ENCODE results near the gene MUC3A. TPM values are rescaled to one million over a fixed set of nuclear protein-coding genes. Genes with fewer than 3 reads are reported as not detected.

The MUC3A gene
- total and polyA plus RNA-seq, 2 experiments from 2014 or later, result 0.29 TPM; not detected in 1

Other genes starting within 250 kb of the MUC3A start
- 30.6 and 45.7 TPM in 2 replicates for gene POP7, start 243.4 kb upstream of the MUC3A start, total RNA-seq
- 40.2 and 68.3 TPM in 2 replicates for gene POP7, start 243.4 kb upstream of the MUC3A start, polyA plus RNA-seq
- 0.60 TPM in 1 of 2 replicates, not detected in the other for gene EPO, start 229.1 kb upstream of the MUC3A start, total RNA-seq
- gene EPO, start 229.1 kb upstream of the MUC3A start, polyA plus RNA-seq, result 0.34 and 0.46 TPM in 2 replicates
- not detected in 2 replicates for gene ZAN, start 215.9 kb upstream of the MUC3A start, total RNA-seq
- gene ZAN, start 215.9 kb upstream of the MUC3A start, polyA plus RNA-seq, result not detected in 2 replicates
- 48.9 and 53.6 TPM in 2 replicates for gene EPHB4, start 122.0 kb upstream of the MUC3A start, total RNA-seq
- 29.5 and 33.4 TPM in 2 replicates for gene EPHB4, start 122.0 kb upstream of the MUC3A start, polyA plus RNA-seq
- 18.3 and 19.5 TPM in 2 replicates for gene SLC12A9, start 96.8 kb upstream of the MUC3A start, total RNA-seq
- 12.5 and 14.6 TPM in 2 replicates for gene SLC12A9, start 96.8 kb upstream of the MUC3A start, polyA plus RNA-seq
- 51.9 and 60.1 TPM in 2 replicates for gene TRIP6, start 82.1 kb upstream of the MUC3A start, total RNA-seq
- 50.2 and 62.2 TPM in 2 replicates for gene TRIP6, start 82.1 kb upstream of the MUC3A start, polyA plus RNA-seq
- gene SRRT, start 74.4 kb upstream of the MUC3A start, total RNA-seq, result 78.6 and 83.1 TPM in 2 replicates
- gene SRRT, start 74.4 kb upstream of the MUC3A start, polyA plus RNA-seq, result 111 and 148 TPM in 2 replicates
- gene UFSP1, start 59.8 kb upstream of the MUC3A start, total RNA-seq, result 16.0 and 19.0 TPM in 2 replicates
- 3.9 and 9.9 TPM in 2 replicates for gene UFSP1, start 59.8 kb upstream of the MUC3A start, polyA plus RNA-seq
- gene ACHE, start 53.6 kb upstream of the MUC3A start, total RNA-seq, result 25.6 TPM in 2 replicates
- 42.0 and 42.7 TPM in 2 replicates for gene ACHE, start 53.6 kb upstream of the MUC3A start, polyA plus RNA-seq
- 2.4 TPM in 1 of 2 replicates, not detected in the other for gene MUC12, start 20.0 kb downstream of the MUC3A start, total RNA-seq
- not detected in 2 replicates for gene MUC12, start 20.0 kb downstream of the MUC3A start, polyA plus RNA-seq
- gene MUC17, start 70.5 kb downstream of the MUC3A start, total RNA-seq, result not detected in 2 replicates
- gene MUC17, start 70.5 kb downstream of the MUC3A start, polyA plus RNA-seq, result not detected in 2 replicates
- 5.7 and 12.9 TPM in 2 replicates for gene TRIM56, start 135.9 kb downstream of the MUC3A start, total RNA-seq
- gene TRIM56, start 135.9 kb downstream of the MUC3A start, polyA plus RNA-seq, result 11.6 and 18.5 TPM in 2 replicates
- 1.1 and 1.6 TPM in 2 replicates for gene SERPINE1, start 177.6 kb downstream of the MUC3A start, total RNA-seq
- 1.9 and 5.7 TPM in 2 replicates for gene SERPINE1, start 177.6 kb downstream of the MUC3A start, polyA plus RNA-seq
- gene AP1S1, start 204.9 kb downstream of the MUC3A start, total RNA-seq, result 51.5 and 59.5 TPM in 2 replicates
- gene AP1S1, start 204.9 kb downstream of the MUC3A start, polyA plus RNA-seq, result 10.1 and 13.8 TPM in 2 replicates
- 0.99 and 1.2 TPM in 2 replicates for gene VGF, start 216.0 kb downstream of the MUC3A start, total RNA-seq
- gene VGF, start 216.0 kb downstream of the MUC3A start, polyA plus RNA-seq, result 0.18 and 0.69 TPM in 2 replicates
- gene NAT16, start 230.8 kb downstream of the MUC3A start, total RNA-seq, result 0.27 TPM in 1 of 2 replicates, not detected in the other
- not detected in 2 replicates for gene NAT16, start 230.8 kb downstream of the MUC3A start, polyA plus RNA-seq

Data from cardiac muscle cell (in vitro differentiated cells and primary cell).